ENCODE measurements around the gene FAM174B.

FAM174B gene

GRCh38 chr15:92586966-92587365 is 68.6 kb downstream of the FAM174B start:
- TF ChIP-seq, protein P1, sequence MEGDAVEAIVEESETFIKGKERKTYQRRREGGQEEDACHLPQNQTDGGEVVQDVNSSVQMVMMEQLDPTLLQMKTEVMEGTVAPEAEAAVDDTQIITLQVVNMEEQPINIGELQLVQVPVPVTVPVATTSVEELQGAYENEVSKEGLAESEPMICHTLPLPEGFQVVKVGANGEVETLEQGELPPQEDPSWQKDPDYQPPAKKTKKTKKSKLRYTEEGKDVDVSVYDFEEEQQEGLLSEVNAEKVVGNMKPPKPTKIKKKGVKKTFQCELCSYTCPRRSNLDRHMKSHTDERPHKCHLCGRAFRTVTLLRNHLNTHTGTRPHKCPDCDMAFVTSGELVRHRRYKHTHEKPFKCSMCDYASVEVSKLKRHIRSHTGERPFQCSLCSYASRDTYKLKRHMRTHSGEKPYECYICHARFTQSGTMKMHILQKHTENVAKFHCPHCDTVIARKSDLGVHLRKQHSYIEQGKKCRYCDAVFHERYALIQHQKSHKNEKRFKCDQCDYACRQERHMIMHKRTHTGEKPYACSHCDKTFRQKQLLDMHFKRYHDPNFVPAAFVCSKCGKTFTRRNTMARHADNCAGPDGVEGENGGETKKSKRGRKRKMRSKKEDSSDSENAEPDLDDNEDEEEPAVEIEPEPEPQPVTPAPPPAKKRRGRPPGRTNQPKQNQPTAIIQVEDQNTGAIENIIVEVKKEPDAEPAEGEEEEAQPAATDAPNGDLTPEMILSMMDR (IDR thresholded peaks at IDR 0.05; ENCODE audit: low read depth, low read length), result no peak
- H3K4me3 ChIP-seq (ENCODE audit: low read depth, low read length), result no peak overlapping the region
- in situ Hi-C loops (cut with HindIII; ENCODE audit: low sequenced_read_pairs), result no loop called here
- DNase-seq (ENCODE audit: low read depth, low spot score), result no peak

DNA sequence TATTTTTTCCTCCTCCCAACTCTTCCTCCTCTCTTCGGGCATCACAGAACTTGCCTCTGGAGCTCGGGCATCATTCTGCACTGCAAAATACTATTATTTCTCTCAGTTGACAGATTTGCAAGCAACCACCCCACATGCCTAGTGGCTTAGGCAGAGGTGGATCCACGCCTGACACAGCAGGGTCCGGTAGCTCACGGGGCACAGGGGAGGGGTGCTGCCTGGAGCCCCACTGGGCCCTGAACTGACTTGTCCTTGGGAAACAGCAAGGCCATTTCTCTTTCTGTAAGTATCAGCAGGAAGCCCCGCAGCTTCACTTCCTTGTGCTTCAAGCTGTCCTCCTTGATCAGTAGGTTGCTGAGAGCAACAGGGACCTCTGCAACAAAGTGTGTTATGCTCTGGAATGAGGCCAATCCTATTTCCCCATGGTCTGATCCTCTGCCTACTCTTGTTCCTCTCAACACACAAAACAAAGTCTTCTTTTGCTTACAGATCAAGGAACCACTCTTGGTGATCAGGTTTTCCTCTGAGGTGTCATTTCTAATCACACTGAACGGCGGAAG is 69.1 kb downstream of the FAM174B start:
- TF ChIP-seq, protein P1 (IDR thresholded peaks at IDR 0.05; ENCODE audit: low read depth, low read length), result no peak
- in situ Hi-C loops (cut with HindIII; ENCODE audit: low sequenced_read_pairs), result no loop called here
- H3K4me3 ChIP-seq (ENCODE audit: low read depth, low read length), result no peak overlapping the region
- no peak for DNase-seq (ENCODE audit: low read depth, low spot score)

DNA sequence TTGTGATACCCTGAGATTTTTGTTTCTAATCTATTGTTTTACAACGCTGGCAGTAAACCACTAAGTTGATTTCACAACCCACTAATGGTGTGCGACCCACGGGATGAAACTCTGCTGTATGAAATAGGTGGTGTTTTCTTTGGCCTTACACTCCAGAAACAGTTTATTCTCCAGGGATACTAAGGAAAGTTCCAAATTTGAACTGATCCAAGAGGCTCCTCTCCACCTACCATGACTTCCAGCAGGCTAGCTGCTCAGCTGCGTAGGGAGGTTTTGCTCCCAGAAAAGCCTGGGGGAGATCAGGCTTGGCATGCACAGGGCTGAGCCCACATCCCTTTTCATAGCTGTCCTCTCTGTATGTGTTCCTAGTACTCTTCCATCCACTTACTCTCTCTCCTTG is 71.5 kb downstream of the FAM174B start:
- H3K4me3 ChIP-seq (ENCODE audit: low read depth, low read length), result no peak overlapping the region
- TF ChIP-seq, protein P1 (IDR thresholded peaks at IDR 0.05; ENCODE audit: low read depth, low read length), result no peak
- DNase-seq (ENCODE audit: low read depth, low spot score), result no peak
- in situ Hi-C loops (cut with HindIII; ENCODE audit: low sequenced_read_pairs), result no loop called here

GRCh38 chr15:92583096-92584034 is 72.2 kb downstream of the FAM174B start:
- DNase-seq (ENCODE audit: low read depth, low spot score), result no peak
- TF ChIP-seq, protein P1 (IDR thresholded peaks at IDR 0.05; ENCODE audit: low read depth, low read length), result no peak
- in situ Hi-C loops (cut with HindIII; ENCODE audit: low sequenced_read_pairs), result no loop called here

GRCh38 chr15:92582206-92582605 is 73.4 kb downstream of the FAM174B start:
- no peak for DNase-seq (ENCODE audit: low read depth, low spot score)
- TF ChIP-seq, protein P1 (IDR thresholded peaks at IDR 0.05; ENCODE audit: low read depth, low read length), result no peak
- H3K4me3 ChIP-seq (ENCODE audit: low read depth, low read length), result no peak overlapping the region
- in situ Hi-C loops (cut with HindIII; ENCODE audit: low sequenced_read_pairs), result no loop called here

More at GRCh38 chr15:92583096-92584034, 72.2 kb downstream of the FAM174B start:
- H3K4me3 ChIP-seq (ENCODE audit: low read depth, low read length), result no peak overlapping the region

- no peak for DNase-seq (ENCODE audit: low read depth, low spot score)
- in situ Hi-C loops (cut with HindIII; ENCODE audit: low sequenced_read_pairs), result no loop called here
- TF ChIP-seq, protein P1 (IDR thresholded peaks at IDR 0.05; ENCODE audit: low read depth, low read length), result no peak
- H3K4me3 ChIP-seq (ENCODE audit: low read depth, low read length), result no peak overlapping the region
These were observed 74.6 kb downstream of the FAM174B start for GRCh38 chr15:92580933-92581445.
